IMR-90 (cell line): ENCODE data around the gene RRP9.

Source experiments
- CEBPB ChIP-seq: IDR thresholded peaks from 2 replicates; pipeline ENCODE4 v1.6.1; 2012; ENCODE audit warnings: low read depth, low read length, improper control_type of control experiment
- CHD1 ChIP-seq: IDR thresholded peaks from 2 replicates; pipeline ENCODE4 v1.6.1; 2012; ENCODE audit warnings: low read depth, low read length, improper control_type of control experiment
- CTCF ChIP-seq: conservative IDR thresholded peaks from 2 replicates; pipeline ENCODE4 v1.5.1; 2012; ENCODE audit warnings: mild to moderate bottlenecking, low read depth, low read length, improper control_type of control experiment
- ELK1 ChIP-seq: fragments of 150-350 bp; IDR thresholded peaks from 2 replicates; pipeline ENCODE4 v1.6.1; 2016; ENCODE audit warnings: low read depth, mild to moderate bottlenecking, low read length, moderate library complexity, borderline replicate concordance
- MAFK ChIP-seq: IDR thresholded peaks from 2 replicates; pipeline ENCODE4 v1.6.1; 2012; ENCODE audit warnings: low read depth, low read length, improper control_type of control experiment
- MXI1 ChIP-seq: IDR thresholded peaks from 2 replicates; pipeline ENCODE4 v1.6.1; 2012; ENCODE audit warnings: low read depth, mild to moderate bottlenecking, low read length, moderate library complexity, borderline replicate concordance
- NFE2L2 ChIP-seq: fragments of 150-350 bp; IDR thresholded peaks from 2 replicates; pipeline ENCODE4 v1.6.1; 2016; ENCODE audit warnings: low read depth, mild to moderate bottlenecking, low read length
- POLR2A ChIP-seq: IDR thresholded peaks from 2 replicates; pipeline ENCODE4 v1.6.1; 2012; ENCODE audit warnings: mild to moderate bottlenecking, low read depth, low read length
- RAD21 ChIP-seq: IDR thresholded peaks from 2 replicates; pipeline ENCODE4 v1.6.1; 2012; ENCODE audit warnings: low read length, improper control_type of control experiment
- RFX5 ChIP-seq: IDR thresholded peaks from 2 replicates; pipeline ENCODE4 v1.8.0; 2012; ENCODE audit warnings: low read depth, mild to moderate bottlenecking, low read length, moderate library complexity
- SMC3 ChIP-seq: fragments of 150-350 bp; IDR thresholded peaks from 2 replicates; pipeline ENCODE4 v1.6.1; 2016; ENCODE audit warnings: low read depth, mild to moderate bottlenecking, antibody characterized with exemption, low read length, moderate library complexity

- TF ChIP-seq CTCF (no peak), POLR2A (no peak), ELK1 (no peak), NFE2L2 (no peak), RAD21 (no peak), CEBPB (no peak), RFX5 (no peak), SMC3 (no peak), MAFK (no peak), MXI1 (no peak), CHD1 (no peak)
Observed at GRCh38 chr3:51987568-51987967, 45.9 kb upstream of the RRP9 start.
